ENCODE results near the gene ADGRL2.

Gene ADGRL2

GRCh38 chr1:81912383-81912782 lies 111.6 kb downstream of the ADGRL2 start:
- DNase-seq (ENCODE audit: low spot score), result no peak
- no peak for TF ChIP-seq CTCF (IDR thresholded peaks at IDR 0.05; ENCODE audit: extremely low read depth, insufficient read depth, missing control alignments)
- in situ Hi-C loops (cut with MboI; ENCODE audit: low pct_unique_long_range_greater_than_20kb, low sequenced_read_pairs, unreplicated experiment), result no loop called here

GRCh38 chr1:81915937-81916336 lies 115.2 kb downstream of the ADGRL2 start:
- no peak for DNase-seq (ENCODE audit: low spot score)
- in situ Hi-C loops (cut with MboI; ENCODE audit: low pct_unique_long_range_greater_than_20kb, low sequenced_read_pairs, unreplicated experiment), result no loop called here
- no peak for TF ChIP-seq CTCF (IDR thresholded peaks at IDR 0.05; ENCODE audit: extremely low read depth, insufficient read depth, missing control alignments)

DNA sequence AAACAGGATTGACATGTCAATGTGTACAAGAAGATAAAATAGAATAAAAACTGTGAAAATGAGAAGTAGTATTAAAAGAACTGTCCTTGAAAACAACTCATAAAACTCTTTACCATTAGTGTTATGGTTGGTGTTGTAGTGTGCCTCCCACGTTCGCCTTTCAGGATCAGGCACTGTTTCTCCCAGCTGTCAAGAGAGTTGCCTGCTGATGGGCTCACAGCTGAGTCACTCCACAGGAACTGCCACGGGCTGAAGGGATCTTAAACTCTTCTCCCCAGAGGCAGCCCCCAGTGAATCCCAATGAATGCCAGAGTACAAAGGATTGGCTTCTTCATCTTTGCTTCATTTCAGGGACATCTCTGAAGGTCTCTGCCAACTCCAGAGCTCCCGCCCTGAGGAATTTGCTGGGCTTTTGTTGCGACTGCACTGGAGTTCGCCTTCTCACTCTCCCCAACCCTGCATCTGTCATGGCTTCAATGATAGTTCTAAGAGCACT lies 119.6 kb downstream of the ADGRL2 start:
- in situ Hi-C loops (cut with MboI; ENCODE audit: low pct_unique_long_range_greater_than_20kb, low sequenced_read_pairs, unreplicated experiment), result no loop called here
- DNase-seq (ENCODE audit: low spot score), result no peak
- no peak for TF ChIP-seq CTCF (IDR thresholded peaks at IDR 0.05; ENCODE audit: extremely low read depth, insufficient read depth, missing control alignments)

GRCh38 chr1:81920886-81921285 lies 120.2 kb downstream of the ADGRL2 start:
- in situ Hi-C loops (cut with MboI; ENCODE audit: low pct_unique_long_range_greater_than_20kb, low sequenced_read_pairs, unreplicated experiment), result no loop called here
- DNase-seq (ENCODE audit: low spot score), result no peak
- TF ChIP-seq CTCF (IDR thresholded peaks at IDR 0.05; ENCODE audit: extremely low read depth, insufficient read depth, missing control alignments), result no peak

DNA sequence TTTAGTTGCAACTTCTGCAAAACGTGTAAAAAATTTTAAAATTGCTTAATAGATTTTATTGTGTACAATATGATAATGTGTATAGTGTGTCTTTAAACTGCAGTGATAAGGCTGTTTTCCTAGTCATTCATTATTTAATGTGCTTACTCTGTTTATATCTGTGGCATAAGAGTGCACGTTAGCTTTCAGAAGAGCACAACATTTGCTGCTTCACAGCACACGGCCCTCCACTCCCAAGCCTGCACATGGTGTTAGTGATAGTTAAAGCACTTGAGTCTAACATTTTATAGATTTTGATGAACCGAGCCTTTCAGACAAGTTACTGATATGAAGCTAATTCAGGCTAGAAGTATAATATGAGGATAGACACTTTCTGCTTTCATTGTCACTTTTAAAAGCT lies 120.6 kb downstream of the ADGRL2 start:
- TF ChIP-seq CTCF (IDR thresholded peaks at IDR 0.05; ENCODE audit: extremely low read depth, insufficient read depth, missing control alignments), result no peak
- in situ Hi-C loops (cut with MboI; ENCODE audit: low pct_unique_long_range_greater_than_20kb, low sequenced_read_pairs, unreplicated experiment), result no loop called here
- DNase-seq (ENCODE audit: low spot score), result no peak

GRCh38 chr1:81921851-81922462 lies 121.2 kb downstream of the ADGRL2 start:
- in situ Hi-C loops (cut with MboI; ENCODE audit: low pct_unique_long_range_greater_than_20kb, low sequenced_read_pairs, unreplicated experiment), result no loop called here
- TF ChIP-seq CTCF (IDR thresholded peaks at IDR 0.05; ENCODE audit: extremely low read depth, insufficient read depth, missing control alignments), result no peak
- no peak for DNase-seq (ENCODE audit: low spot score)
